ENCODE measurements around the gene PDCD1.
"Not testable (repeated sequence)": the region's sequence is repeated elsewhere in the genome, so short reads cannot be mapped to it uniquely, and the experiment has no call there.

Gene PDCD1

GRCh38 chr2:241877197-241877685 is 18.5 kb upstream of the PDCD1 start:
- no peak for FAIRE-seq

DNA sequence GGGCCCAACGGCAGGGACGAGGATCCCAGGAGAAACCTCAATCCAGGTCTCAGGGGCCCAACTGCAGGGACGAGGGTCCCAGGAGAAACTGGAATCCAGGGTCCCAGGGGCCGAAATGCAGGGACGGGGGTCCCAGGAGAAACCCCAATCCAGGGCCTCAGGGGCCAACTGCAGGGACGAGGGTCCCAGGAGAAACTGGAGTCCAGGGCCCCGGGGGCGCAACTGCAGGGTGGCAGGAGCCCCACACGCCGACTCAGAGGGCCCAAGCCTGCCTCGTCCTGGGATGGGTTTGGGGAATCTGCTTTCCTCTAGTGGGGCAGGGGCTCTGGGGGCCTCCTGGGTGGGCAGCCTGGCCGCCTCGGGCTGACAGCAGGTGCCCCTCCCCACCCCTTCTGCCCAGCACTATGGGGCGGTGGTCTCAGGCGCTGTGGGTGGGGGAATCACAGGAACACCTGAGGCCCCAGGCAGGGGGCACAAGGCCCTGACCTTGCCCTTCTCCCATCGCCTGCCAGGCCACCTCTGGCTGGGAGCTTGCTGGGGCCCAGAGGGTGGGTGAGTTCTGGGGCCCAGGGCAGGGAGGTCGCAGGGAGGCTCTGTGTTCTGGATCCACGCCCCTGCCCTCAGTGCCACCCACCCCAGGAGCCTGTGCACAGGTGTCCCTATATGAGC is 18.0 kb upstream of the PDCD1 start:
- no peak for FAIRE-seq

DNA sequence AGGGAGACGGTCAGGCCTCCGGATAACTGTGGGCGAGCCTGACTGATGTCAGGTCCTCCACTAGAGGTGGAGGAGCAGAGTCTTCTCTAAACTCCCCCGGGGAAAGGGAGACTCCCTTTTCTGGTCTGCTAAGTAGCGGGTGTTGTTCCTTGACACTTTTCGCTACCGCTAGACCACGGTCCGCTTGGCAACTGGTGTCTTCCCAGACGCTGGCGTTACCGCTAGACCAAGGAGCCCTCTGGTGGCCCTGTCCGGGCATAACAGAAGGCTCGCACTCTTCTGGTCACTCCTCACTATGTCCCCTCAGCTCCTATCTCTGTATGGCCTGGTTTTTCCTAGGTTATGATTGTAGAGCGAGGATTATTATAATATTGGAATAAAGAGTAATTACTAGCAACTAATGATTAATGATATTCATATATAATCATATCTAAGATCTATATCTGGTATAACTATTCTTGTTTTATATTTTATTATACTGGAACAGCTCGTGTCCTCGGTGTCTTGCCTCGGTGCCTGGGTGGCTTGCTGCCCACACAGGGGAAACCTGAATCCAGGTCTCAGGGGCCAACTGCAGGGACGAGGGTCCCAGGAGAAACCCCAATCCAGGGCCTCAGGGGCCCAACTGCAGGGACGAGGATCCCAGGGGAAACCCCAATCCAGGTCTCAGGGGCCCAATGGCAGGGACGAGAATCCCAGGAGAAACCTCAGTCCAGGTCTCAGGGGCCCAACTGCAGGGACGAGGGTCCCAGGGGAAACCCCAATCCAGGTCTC is 17.2 kb upstream of the PDCD1 start:
- not testable (repeated sequence) for FAIRE-seq

DNA sequence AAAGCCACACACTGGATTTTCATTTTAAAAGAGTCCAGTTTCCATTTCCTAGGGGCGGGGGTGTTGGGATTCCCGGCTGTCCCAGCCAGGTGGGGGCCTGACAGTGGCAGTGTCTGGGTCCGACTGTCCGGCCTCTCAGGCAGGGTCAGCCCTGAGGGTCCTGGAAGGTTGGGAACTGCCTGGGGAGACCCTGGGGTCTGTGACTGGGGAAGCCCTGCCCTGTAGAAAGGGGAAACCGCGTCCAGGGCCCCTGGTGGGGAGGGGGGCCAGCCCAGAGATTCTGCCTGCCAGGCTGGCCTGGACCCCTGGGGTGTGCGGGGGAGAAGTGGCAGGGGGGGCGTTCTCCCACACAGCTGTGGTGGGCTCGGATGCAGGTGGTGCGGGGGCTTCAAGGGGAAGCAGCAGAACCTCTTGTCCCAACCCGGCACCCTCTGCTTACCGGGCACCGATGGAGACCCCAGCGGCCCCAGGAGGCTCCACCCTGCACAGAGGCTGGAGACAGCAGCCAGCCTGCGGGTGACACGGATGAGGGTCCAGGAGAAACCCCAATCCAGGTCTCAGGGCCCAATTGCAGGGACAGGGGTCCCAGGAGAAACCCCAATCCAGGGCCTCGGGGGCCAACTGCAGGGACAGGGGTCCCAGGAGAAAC is 15.7 kb upstream of the PDCD1 start:
- no peak for FAIRE-seq

DNA sequence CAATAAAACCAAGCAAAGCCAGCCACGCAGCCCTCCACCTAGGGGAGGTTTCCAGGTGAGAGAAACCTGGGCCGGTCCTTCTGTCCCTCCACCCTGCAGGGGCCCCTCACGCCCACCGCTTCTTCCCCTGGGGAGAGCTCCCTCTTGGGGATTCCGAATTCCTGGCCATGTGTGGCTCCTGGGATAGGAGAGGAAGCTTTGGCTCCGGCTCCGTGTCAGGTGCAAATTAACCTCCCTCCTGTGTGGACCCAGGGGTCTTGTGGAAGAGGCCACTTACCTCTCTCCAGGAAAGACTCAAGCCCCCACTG is 15.1 kb upstream of the PDCD1 start:
- FAIRE-seq, result no peak

- FAIRE-seq, result no peak
Measured at GRCh38 chr2:241873081-241873802, 14.5 kb upstream of the PDCD1 start.

- FAIRE-seq, result no peak
Measured at GRCh38 chr2:241872313-241872642, 13.6 kb upstream of the PDCD1 start.

- no peak for FAIRE-seq
Measured at GRCh38 chr2:241871538-241872312, 13.0 kb upstream of the PDCD1 start.

DNA sequence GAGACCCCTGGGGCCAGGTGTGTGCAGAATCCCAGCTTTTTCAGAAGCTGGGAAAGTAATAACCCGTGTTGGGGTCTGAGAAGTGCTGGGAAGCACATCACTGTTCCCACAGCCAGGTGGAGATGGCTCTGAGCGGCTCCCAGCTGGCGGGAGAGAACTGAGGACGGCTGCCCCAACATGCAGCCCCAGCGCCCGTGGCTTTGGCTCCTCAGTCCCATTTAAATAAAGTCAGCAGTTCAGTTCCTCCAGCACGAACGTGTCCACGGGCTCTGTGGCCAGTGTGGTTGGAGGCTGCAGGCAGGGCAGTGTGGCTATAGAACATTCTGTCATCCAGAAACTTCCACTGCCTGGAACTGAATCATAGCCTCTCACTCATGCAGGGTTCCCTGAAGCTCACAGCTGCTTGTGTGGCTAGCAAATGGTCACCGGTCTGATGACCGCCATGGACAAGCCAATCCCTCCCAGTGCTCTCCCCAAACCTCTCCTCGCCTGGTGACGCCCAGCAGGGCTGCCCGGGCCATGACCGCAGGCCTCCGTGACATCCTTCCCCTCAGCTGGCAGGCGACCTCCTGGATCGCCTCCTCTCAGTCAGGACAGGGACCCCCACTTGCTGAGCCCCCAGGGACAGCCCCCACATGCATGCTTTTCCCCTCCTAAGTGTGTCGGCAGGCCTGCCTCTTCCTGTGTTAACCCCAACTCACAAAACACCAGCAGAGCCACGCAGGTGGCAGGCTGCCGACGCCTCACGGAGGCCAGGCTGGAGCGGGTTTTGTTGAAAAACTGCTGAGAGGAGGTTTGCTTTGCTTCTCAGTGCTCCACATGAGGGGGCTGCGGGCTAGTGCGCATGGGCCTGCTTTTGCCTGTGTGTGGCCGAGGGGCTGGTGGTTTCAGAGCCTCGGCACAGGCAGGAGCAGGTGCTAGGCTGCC is 12.2 kb upstream of the PDCD1 start:
- no peak for FAIRE-seq

DNA sequence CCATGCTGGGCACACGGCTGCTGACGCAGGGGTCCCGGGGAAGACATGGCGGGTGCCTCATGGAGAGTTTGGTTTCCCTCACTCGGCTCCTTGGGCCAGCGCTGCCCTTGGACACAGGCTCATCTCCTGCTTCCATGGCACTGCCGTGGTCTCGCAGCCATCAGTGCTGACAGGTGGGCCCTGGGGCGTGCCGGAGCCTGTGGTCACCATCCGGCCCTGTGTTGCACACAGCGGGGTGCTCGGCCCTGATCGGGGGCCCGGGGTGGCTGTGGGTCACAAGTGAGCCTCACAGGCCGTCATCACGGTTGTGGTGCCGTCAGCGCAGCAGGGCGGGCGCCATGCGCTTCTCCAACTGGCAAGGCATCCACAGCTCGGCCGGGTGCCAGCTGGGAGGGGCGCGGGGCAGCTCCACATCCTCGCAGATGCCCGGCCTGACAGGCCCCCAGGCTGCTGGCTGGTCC is 11.4 kb upstream of the PDCD1 start:
- FAIRE-seq, result no peak

GRCh38 chr2:241869087-241869961 is 10.6 kb upstream of the PDCD1 start, which contains the start of gene RTP5:
RTP5 (plus strand) TSS chr2:241869729; CDS start chr2:241869757, 28 bp downstream.
- FAIRE-seq, result no peak

DNA sequence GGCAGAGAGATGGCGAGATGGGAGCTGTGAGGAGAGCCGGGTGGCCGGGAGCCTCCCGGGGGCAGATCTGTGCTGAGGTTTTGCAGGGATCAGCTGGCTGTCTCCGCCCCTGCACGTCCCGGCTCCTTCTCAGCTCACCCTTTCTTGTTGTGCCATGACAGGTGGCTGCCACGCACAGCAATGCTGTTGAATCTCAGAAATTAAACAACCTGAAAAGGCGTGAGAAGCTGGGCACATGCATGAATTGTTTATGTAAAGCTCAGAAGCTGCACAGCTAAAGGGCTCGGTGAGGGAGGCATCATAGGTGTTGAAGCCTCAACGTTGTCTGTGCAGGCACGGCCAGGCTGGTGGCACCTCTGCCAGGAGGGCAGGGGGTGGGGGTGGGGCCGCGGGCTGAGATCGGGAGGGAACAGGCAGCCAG is 10.0 kb upstream of the PDCD1 start:
- FAIRE-seq, result no peak

- FAIRE-seq, result no peak
Measured at GRCh38 chr2:241867776-241868420, 9.2 kb upstream of the PDCD1 start.

- FAIRE-seq, result no peak
Measured at GRCh38 chr2:241866790-241867645, 8.3 kb upstream of the PDCD1 start.

- no peak for FAIRE-seq
Measured at GRCh38 chr2:241865957-241866789, 7.5 kb upstream of the PDCD1 start.

DNA sequence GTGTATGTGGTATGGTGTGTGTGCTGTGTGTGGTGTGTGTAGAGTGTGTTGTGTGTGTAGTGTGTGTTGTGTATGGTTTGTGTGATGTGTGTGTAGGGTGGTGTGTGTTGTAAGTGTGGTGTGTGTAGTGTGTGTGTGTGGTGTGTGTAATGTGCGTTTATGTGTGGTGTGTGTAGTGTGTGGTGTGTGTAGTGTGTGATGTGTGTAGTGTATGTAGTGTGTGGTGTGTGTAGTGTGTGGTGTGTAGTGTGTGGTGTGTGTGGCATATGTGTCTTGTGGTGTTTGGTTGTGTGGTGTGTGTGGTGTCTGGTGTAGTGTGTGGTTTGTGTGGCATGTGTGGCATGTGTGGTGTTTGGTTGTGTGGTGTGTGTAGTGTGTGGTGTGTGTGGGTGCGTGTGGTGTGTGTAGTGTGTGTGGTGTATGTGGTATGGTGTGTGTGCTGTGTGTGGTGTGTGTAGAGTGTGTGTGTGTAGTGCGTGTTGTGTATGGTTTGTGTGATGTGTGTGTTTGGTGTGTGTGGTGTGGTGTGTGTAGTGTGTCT is 6.8 kb upstream of the PDCD1 start:
- no peak for FAIRE-seq

GRCh38 chr2:241864850-241865213 is 6.1 kb upstream of the PDCD1 start:
- no peak for FAIRE-seq
